HepG2 (cell line): Measurements from ENCODE around the gene CNNM3. TPM values are rescaled to one million over a fixed set of nuclear protein-coding genes. Genes with fewer than 3 reads are reported as not detected.
A peak's percentile ranks its signal among the peaks of the same experiment; 100 is the strongest.

Experiments used
- ARID3A ChIP-seq: IDR thresholded peaks from 2 replicates; pipeline ENCODE4 v1.6.1; 2012; ENCODE audit warnings: low read depth, low read length, improper control_type of control experiment
- IKZF1 ChIP-seq: fragments of 450-650 bp; IDR thresholded peaks from 2 replicates; pipeline ENCODE4 v1.7.1; 2016
- KDM3A ChIP-seq: IDR thresholded peaks from 2 replicates; pipeline ENCODE4 v1.6.1; 2018; ENCODE audit warnings: low read depth, missing compliant biosample characterization
- KDM6A ChIP-seq: IDR thresholded peaks from 2 replicates; pipeline ENCODE4 v1.6.1; 2016; ENCODE audit warnings: low read depth
- NONO ChIP-seq, 2 experiments: fragments of 450-650 bp in 1 of 2; sonication (generic) in 1 of 2; formaldehyde crosslinking in 1 of 2; IDR thresholded peaks in 1 of 2; conservative IDR thresholded peaks in 1 of 2; 2 replicates each; pipeline versions ENCODE4 v1.6.1 to v1.8.0; 2017 to 2022; ENCODE audit warnings: mild to moderate bottlenecking in 1 of 2, missing genetic modification reagents in 1 of 2, moderate library complexity in 1 of 2
- PRDM4 ChIP-seq: sonication (generic); formaldehyde crosslinking; IDR thresholded peaks from 2 replicates; pipeline ENCODE4 v1.9.0; 2021; ENCODE audit warnings: missing genetic modification reagents, borderline replicate concordance
- SALL2 ChIP-seq: sonication (generic); formaldehyde crosslinking; IDR thresholded peaks from 2 replicates; pipeline ENCODE4 v1.8.1; 2023; ENCODE audit warnings: mild to moderate bottlenecking, missing genetic modification reagents, inconsistent platforms
- ZIK1 ChIP-seq: sonication (generic); formaldehyde crosslinking; IDR thresholded peaks from 2 replicates; pipeline ENCODE4 v1.5.0; 2020; ENCODE audit warnings: mild to moderate bottlenecking, low read depth, missing genetic modification reagents, borderline replicate concordance
- ZMYM4 ChIP-seq: sonication (generic); formaldehyde crosslinking; IDR thresholded peaks from 2 replicates; pipeline ENCODE4 v1.8.1; 2023; ENCODE audit warnings: mild to moderate bottlenecking, missing genetic modification reagents
- ZNF121 ChIP-seq: sonication (generic); formaldehyde crosslinking; IDR thresholded peaks from 2 replicates; pipeline ENCODE4 v1.5.0; 2020; ENCODE audit warnings: mild to moderate bottlenecking, missing genetic modification reagents
- ZNF232 ChIP-seq: sonication (generic); formaldehyde crosslinking; IDR thresholded peaks from 2 replicates; pipeline ENCODE4 v1.4.0; 2020; ENCODE audit warnings: missing genetic modification reagents, borderline replicate concordance
- polyA plus RNA-seq, 8 experiments: library from polyadenylated mRNA; depleted of rRNA in 3 of 8; stranded (reverse) in 7 of 8; unstranded in 1 of 8; fragments of >200 nt; fragmentation: Illumina TruSeq in 4 of 8; extraction: Trizol in 4 of 8; gene quantifications; 2 replicates each; pipeline versions ENCODE4 v1.2.1 to v1.2.3, GENCODE V29; 2011 to 2016; ENCODE audit warnings: low read depth in 4 of 8, missing spikeins in 1 of 8, mixed read lengths in 1 of 8; ENCODE audit not compliant: insufficient read depth in 1 of 8
- total RNA-seq, 5 experiments: library from RNA; depleted of rRNA; stranded (reverse); fragments of >200 nt; fragmentation: Illumina TruSeq; extraction: Trizol; gene quantifications; 2 replicates each; pipeline ENCODE4 v1.2.3, GENCODE V29; 2016; ENCODE audit warnings: low read depth in 1 of 5
- TF ChIP-seq, protein P1 (sequence below): sonication (generic); formaldehyde crosslinking; IDR thresholded peaks from 2 replicates; pipeline ENCODE4 v1.4.0; 2020; ENCODE audit warnings: mild to moderate bottlenecking, low read depth, missing genetic modification reagents
- TF ChIP-seq, protein P2 (sequence below): IDR thresholded peaks from 2 replicates; pipeline ENCODE4 v1.6.1; 2016; ENCODE audit warnings: missing genetic modification reagents, missing compliant biosample characterization

Gene CNNM3
- total and polyA plus RNA-seq, 2 of the 13 experiments (the other 11 are each of a cell fraction or from before 2014, with no cell fraction given) = 21.2 to 27.9 TPM

DNA sequence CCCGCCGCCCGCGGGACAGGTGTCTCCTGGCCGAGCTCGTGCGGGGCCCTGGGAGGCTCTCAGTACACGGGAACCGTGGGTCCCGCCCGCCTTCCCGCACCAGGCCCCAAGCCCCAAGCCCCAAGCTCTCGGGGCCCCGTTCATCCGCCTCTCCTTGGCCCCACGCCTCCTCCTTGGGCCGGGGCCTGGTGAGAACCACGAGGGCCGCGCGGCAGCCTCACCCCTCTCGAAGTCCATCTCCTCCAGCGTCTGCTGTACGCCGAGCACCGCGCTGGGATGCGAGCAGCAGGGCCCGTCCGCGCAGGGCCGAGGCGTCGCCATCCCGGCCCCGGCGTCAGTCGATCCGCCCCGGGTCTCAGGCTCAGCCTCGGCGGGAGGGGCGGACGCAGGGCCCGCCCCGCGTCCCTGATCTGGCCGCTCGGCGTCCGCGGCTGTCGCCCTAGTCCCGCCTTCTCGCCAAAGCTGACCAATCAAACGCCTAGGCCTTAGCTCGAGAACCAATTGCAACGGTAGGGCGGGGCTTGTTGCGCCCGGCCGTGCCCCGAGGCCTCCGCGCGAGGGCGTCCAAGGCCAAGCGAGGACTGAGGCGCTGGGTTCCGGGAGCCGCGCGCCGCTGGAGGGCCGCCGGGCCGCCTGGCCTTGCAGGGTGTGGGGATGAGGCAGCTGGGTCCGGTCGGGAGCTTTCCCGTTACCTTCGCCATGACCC lies 41.8 kb downstream of the CNNM3 start, which contains the start of gene ANKRD39 (continued):
- TF ChIP-seq, protein P1, sequence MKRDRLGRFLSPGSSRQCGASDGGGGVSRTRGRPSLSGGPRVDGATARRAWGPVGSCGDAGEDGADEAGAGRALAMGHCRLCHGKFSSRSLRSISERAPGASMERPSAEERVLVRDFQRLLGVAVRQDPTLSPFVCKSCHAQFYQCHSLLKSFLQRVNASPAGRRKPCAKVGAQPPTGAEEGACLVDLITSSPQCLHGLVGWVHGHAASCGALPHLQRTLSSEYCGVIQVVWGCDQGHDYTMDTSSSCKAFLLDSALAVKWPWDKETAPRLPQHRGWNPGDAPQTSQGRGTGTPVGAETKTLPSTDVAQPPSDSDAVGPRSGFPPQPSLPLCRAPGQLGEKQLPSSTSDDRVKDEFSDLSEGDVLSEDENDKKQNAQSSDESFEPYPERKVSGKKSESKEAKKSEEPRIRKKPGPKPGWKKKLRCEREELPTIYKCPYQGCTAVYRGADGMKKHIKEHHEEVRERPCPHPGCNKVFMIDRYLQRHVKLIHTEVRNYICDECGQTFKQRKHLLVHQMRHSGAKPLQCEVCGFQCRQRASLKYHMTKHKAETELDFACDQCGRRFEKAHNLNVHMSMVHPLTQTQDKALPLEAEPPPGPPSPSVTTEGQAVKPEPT (CRISPR knock-in tag) = peak; percentile 86
- TF ChIP-seq ZNF232 (CRISPR knock-in tag) (0 out of 2 replicates have a peak, but pooled peaks have one; percentile 24), KDM6A (CRISPR knock-in tag) (no peak), KDM3A (CRISPR knock-in tag) (peak; percentile 87; the same call in 1 of the 2 replicates), ARID3A (peak; percentile 12; the same call in 1 of the 2 replicates), ZNF121 (CRISPR knock-in tag) (peak; percentile 70), SALL2 (CRISPR knock-in tag) (peak; percentile 88), ZMYM4 (peak; percentile 94), NONO (IDR thresholded peaks at IDR 0.05) (no peak), NONO (CRISPR knock-in tag; conservative IDR thresholded peaks at IDR 0.05) (peak; percentile 86), IKZF1 (no peak), PRDM4 (CRISPR knock-in tag) (no peak; the same call in 1 of the 2 replicates), ZIK1 (CRISPR knock-in tag) (peak; percentile 63)
- TF ChIP-seq, protein P2, sequence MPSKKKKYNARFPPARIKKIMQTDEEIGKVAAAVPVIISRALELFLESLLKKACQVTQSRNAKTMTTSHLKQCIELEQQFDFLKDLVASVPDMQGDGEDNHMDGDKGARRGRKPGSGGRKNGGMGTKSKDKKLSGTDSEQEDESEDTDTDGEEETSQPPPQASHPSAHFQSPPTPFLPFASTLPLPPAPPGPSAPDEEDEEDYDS (CRISPR knock-in tag) = peak; percentile 82
